HG03103 (cell line): ENCODE results near the gene AP3D1.
"Not testable (repeated sequence)": the region's sequence is repeated elsewhere in the genome, so short reads cannot be mapped to it uniquely, and the experiment has no call there.

Experiments used
- ATAC-seq: cut with Tn5 transposase; IDR thresholded peaks from one replicate; pipeline ENCODE4 v1.9.1; 2021; ENCODE audit warnings: low read depth; ENCODE audit not compliant: unreplicated experiment

The AP3D1 gene

DNA sequence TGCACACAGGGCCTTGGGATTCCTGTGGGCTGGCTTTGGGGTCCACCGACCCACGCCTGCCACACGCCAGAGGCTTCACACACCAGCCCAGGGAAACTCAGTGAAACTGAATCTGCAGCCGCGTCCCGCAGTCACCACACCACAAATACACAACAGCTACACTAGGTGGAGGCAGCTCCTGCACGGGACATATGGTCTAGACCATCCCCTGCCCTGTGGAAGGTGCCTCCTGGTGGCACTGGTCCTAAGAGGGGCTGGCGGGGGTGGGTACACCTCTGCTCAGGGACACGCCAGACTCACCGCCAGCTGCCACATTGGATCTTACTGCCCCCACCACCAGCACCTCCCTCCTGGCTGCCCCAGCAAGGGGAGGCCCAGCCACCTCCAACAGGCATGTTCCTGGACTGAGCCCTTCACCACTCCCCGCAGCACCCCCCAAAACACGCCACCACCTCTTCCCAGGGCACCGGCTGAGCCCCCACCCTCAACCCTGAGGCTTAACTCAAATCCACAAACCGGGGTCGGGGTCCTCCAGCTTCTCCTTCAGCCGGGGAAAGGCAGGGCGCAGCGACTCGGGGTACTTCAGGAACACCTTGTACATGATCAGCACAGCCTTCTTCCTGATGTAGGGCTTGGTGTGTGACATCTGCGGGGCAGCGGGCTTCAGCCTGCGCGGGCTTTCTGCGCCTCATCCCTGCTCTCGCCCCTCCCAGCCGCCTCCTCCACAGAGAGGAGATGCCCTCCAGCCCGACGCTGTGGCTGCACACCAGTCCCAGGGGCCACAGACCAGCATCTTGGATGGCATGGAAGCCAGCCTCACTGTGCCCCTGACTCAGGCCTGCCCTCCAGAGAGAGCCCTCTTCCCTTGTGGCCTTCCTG, 21.2 kb downstream of the AP3D1 start:
- ATAC-seq: no peak

DNA sequence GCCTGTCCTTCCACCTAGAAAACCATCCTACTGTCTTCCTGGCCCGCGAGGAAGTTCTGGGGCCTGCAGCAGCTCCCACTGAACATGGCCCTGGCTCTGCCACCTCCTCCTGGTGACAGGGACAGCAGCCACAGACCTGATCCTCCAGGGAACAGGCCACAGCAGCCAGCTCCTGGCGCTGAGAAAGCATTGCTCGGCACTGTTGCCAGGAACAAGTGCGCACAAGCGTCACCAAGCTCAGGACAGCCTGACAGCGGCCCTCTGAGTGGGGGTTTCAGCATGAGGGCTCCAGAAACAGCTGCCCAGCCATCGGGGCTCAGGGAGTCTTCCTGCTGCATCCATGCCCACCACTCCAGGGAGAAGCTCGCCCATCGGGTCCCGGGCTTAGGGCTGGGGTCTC, 21.9 kb downstream of the AP3D1 start:
- no peak for ATAC-seq

DNA sequence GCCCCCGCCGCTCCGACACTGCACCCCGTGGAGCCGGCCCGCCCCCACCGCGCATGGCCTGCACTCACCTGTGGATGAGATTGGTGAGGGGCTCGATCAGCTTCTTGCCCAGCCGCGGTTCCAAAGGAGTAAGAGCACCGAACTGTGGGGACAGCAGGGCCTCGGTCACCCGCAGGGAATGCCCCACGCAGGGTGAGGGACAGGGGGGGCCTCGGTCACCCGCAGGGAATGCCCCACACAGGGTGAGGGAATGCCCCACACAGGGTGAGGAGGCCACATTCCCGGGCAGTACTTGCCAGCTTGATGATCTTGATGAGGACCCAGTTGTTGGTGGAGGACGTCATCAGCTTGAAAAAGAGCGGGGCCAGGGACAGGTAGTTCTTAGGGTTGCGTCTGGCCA, 22.3 kb downstream of the AP3D1 start:
- no peak for ATAC-seq

DNA sequence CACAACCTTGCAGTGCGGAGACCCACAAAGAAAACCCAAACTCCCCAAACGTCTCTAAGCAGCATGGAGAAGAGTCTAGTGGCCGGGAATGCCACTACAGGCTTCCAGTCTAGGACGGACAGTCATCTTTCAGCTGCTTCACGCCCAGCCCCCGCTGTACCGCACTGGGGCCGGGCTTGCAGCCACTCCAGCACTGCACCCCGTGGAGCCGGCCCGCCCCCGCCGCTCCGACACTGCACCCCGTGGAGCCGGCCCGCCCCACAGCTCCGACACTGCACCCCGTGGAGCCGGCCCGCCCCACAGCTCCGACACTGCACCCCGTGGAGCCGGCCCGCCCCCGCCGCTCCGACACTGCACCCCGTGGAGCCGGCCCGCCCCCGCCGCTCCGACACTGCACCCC, 23.1 kb downstream of the AP3D1 start:
- ATAC-seq: not testable (repeated sequence)

DNA sequence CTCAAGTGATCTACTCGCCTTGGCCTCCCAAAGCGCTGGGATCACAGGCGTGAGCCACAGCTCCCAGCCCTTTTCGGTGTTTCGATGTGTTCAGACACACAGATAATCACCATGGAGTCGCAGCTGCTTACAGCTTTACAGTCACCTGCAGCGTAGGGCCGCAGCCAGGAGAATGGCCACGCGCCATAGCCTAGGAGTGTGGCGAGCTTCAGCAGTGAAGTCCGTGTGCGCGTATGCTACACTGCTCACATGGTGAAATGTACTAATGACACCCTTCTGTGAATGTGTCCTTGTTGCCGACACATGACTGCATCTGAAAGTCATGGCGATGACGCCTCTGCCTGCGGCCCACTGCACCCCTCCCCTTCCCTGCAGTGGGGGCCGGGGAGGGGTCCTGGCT, 23.6 kb downstream of the AP3D1 start:
- ATAC-seq: no peak

DNA sequence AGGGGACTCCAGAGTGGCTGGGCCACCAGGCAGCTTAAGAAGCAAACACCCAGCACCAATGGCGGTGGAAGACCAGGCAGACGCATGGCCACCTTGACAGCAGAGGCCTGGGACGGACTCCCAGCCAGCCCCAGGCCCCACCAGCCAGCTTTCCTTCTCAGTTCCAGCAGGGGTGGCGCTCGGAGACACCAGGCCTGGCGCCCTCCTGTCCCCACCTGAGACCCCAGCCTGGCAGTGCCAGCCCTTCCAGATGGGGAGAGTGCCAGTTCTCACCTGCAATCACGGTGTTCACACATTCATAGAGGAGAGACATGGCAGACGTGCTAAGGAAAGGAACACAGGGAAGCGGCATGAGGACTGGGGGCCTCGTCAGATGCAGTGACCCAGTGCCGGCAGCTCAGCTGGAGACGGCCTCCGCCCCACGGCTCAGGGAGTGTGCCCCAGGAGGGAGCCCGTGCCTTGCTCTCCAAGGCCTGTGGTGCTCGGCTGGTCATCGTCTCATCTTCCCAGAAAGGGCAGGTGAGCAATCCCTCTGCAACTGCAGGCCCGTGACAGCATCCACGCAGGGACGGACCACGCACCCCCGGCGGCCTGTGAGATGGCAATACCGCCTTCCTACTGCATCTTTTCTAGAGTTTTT, 24.4 kb downstream of the AP3D1 start:
- ATAC-seq: no peak

DNA sequence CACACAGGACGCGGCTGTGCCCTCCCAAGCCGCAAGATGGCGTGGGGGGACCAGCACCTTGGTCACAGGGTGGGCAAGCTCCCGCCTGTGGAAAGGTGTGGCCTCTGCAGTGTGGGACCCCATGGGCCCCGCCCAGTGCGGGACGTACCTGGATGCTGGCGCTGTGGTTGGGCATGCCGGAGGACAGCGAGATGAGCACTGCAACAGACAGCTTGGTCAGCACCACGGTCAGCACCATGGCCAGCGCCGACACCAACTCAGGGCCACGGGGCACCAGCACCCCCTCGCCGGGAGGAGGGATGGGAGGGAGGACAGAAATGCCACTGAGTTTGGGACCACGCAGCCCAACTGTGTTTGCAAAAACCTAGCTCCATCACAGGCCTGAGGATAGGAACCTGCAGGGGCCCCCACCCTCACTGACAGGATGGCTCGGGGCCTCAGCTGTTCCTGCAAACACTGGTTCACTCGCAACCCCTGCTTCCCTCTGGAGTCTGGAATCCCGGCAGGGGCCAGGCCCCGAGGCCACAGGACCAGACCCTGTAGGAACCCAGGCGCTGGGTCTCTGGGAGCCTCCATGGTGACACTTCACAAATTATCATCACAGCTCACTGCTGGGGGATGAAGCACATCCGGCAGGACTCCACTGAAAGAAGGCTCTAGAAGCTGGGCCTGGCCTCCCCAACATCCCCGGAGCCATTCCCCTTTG, 27.5 kb downstream of the AP3D1 start:
- no peak for ATAC-seq

DNA sequence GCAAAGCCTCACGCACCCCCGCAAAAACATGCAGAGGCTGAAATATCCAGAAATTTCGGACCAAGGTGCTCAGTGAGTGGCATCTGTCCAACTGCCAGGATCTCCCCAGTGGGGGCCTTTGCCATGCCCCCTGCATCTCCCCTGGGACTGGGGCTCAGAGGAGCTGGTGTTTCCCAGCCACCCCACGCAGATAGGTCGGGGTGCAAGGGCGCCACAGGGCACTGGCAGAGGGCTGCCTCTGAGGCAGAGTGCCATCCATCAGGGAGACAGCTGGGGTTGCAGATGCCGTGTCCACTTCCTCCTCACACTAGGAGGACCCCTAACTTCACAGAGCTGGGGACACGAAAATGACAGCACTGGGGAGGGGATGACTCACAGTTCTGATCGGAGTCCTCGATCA, 28.4 kb downstream of the AP3D1 start:
- ATAC-seq: no peak

DNA sequence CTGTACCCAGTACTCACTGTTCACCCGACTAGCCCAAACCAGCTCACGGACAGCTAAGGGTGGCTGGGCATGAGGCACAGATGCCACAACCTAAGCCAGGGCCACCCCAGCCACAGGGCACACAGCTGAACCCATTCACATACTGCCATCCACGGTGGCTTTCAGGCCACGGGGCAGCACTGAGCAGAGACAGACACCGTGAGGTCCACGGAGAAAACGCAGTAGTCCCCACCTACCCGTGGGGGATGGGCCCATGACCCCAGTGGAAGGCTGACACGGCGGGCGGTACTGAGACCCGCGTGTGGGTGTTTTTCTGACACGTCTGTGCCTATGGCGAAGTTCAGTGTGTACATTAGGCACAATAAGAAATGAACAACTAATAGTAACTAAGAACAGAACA, 29.1 kb downstream of the AP3D1 start:
- no peak for ATAC-seq

DNA sequence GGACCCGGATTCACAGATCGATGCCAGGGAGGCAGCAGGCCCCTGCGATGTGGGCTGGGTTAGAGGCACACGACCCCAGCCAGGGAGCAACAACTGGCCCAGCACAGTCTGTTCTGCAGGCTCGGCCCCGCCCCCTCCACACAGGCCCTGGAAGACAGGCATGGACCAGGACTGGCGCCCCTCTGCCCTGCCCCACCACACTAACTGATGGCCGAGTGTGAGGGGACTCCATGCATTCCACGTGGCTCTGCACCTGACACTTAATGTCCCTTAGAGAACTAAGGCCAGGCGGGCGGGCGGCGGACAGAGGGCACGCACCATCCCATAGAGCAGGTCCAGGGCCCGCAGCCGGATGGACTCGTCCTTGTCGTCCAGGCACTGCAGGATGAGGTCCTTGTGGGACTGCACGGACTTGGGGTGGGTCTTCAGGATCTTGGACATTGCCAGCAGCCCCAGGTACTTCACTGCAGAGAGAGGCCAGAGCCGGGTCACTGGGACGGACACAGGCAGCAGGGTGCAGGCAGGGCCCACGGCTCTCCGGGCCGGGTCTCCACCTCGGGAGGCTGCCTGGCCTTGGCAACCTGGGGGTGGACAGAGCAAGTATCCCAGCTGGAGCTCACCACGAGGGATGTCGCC, 29.8 kb downstream of the AP3D1 start:
- ATAC-seq: no peak

DNA sequence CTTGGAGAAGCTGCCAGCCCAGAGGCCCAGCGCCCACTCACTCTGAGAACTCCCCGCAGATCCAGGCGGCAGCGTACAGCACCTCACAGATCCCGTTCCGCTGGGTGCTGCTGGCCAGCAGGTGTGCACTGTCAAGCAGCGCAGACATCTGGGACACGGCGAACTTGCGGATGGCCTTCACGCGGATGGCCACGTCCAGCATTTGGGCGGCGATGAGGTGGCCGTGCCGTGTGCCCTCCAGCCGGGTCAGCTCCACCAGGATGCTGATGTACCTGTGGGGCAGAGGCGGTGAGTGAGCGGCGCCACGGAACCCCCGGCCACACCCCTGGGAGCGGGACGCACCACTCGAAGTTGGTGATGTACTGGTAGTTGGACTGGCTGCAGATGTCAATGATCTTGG, 30.5 kb downstream of the AP3D1 start:
- no peak for ATAC-seq

DNA sequence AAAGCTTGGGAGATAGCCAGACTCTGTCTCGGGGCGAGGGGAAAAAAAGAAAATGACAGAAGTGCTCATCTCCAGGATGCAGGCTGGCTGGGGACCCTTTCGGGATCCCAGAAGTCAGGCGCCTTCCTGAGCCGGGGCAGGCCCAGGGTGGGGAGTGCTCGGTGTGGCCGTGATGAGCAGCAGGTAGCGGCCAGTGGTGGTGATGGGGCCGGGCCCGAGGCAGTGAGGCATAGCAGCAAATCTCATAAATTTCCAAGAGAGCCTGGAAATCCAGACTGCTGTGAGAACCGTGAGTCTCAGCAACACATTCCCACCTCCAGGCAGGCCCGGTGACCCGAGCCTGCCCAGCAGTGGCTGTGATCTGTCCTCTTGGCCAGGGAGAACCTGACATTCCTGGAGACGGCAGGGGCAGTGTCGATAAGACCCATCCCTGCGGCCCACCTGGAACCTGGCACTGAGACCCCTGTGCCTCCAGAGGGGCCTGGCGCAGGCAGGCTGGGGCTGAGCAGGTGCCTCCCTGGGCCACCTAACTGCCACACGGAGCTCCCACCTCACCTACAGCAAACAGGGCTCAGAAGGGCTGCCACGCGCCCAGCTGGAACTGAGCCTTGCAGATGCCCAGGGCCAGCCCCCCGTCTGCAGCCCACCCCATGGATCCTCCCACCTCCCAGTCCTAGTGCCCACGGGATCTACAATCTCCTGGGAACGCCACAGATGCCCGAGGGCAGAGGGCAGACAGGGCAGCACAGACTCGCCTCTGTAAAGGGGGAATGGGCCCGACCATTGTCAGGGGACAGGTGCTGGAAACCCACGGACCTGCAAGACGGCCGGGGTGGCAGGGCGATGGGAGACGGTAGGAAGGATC, 31.2 kb downstream of the AP3D1 start:
- ATAC-seq: no peak

DNA sequence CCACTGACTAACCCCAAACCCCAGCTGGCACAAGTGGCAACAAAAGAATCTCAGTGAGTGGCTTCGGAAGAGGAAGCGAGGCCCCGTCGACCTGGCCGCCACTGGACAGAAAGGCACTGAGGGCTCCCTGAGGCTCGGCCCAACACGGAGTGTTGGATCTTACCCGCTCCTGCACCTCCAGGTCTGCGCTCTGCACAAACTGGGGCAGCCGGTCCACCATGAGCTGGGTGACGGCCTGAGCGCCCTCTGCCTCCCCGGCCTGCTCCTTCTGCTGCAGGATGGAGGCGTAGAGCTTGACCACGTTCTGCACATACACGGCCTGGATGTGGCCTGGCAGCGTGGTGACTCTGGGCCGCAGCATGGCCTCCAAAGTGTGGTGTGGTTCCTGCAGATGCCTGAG, 32.9 kb downstream of the AP3D1 start:
- ATAC-seq: no peak

DNA sequence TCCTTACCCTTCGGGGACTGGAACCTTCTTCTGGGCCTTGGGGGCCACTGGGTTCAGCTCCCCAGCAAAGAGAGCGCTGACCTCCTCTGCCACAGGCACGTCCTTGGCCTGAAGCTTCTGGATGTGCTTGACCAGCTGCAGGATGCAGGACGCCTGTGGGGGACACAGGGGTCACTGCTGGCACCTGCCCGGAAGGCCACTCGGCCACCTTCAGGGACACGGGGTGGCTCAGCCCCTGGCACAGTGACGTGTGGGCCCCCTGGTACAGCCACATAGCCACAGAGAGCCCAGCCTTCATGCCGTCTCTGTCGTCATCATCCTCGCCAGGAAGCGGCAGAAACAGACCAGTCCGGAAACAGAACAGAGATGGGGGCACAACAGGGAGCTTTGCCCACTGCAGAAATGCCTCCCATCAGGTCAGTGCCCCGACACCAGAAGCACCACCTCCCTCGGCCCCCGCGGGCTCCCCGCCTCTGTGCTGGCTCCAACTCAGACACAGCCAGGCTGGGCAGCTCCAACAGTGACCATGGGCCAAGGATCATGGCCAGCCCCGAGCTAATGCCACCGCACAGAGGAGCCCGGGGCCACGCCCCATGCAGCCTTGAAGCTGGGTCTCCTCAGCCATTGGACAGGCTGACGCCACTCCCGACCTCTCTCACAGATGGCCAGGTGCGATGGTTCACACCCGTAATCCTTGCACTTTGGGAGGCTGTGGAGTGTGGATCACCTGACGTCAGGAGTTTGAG, 34.0 kb downstream of the AP3D1 start:
- ATAC-seq: no peak

DNA sequence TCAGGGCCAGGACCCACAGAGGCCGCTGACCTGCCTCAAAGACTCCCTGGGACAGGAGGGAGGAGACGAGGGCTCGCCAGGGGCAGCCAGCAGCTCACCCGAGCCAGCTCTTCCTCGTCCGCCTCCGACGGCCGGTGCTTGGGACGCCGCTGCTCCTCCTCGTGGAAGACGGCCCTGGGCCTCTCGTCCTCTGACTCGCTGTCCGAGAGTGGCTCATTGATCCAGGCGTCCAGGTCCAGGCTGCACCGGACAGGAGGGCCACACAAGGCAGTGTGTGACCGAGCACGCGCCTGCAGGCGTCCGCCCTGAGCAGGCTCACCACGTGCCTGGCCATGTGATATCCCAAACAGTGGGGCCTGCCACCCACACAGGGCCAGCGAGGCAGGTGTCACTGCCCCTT, 34.9 kb downstream of the AP3D1 start:
- no peak for ATAC-seq

DNA sequence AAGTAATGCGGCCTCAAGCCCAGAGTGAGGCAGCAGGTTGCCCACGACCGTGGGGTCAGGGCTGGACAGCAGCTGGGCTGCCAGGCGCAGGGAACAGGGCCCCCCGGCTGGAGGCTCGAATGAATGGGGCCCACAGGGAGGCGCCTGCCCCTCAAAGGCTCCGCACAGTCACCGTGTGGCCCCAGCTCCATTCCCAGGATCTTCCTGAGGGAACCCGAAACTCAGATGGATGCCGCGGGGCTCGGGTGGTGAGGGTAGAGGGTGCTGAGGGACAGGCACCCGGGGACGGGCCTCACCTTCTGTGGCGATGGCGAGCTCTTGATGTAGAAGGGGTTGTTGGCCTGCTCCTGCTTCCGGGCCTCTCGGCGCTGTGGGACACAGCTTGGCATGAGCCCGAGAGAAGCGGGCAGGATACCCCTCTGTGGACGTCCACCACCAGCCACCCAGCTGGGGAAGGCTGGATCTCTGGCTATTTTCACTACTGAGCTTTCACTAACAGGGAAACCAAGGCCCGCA, 35.4 kb downstream of the AP3D1 start:
- ATAC-seq: no peak

DNA sequence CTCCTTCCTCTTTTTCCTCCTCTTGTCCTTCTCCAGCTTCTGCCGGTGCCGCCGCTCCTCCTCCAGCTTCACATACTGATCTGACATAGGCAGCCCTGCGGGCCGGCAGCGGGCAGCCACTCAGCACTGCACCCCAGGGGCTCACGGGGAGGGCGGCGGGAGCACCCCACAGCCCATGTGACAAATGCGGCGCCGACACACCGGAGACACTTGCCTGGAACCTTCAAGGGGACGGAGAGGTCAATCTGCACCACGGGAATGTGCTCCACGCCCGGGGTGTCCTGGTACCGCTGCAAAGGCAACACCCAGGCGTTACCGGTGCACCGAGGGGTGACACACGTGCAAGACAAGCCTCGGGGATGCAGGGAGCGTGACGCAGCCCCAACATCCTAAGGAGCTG, 36.0 kb downstream of the AP3D1 start:
- ATAC-seq: no peak

DNA sequence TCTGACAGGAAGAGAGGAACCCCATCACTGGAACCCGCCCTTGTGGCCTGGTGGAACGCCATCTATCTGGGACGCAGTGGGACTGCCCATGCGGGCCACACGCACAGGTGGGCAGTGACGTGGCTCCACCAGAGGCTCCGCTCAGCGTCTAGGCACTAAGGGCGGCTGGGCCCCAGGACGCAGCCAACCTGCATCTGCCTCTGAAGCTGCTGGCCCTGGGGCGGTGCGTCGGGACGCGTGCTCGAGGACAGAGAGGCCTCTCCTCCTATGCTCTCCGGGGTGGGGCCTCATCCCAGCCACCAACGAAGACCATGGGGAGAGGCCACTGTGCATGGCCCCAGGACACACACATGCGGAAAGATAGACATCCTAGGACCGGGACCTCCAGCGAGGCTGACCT, 36.5 kb downstream of the AP3D1 start:
- ATAC-seq: no peak

DNA sequence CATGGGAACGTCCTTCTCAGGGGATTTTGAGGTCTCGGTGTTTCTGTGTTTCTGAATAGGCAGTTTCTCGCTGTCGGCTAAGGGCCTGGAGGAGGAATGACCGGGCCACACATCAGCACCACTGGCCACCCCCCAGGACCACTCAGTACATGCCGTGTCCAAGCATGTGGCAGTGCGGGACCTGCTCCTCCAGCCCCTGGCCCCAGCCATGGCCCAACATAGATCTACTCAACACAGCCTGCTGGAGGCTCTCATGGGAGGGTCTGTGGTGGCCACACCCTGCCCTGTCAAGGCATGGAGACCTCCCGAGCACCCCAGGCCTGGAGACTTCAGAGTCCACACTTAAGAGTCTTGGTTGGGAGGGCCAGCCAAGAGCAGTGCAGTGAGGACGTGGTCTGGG, 37.1 kb downstream of the AP3D1 start:
- no peak for ATAC-seq
